Stimulated activated CD4-positive, alpha-beta T cell treated with anti-CD3 and anti-CD28 coated beads, Interleukin-12 subunit alpha, Interleukin-12 subunit beta, amount 100 ng/mL, for 24 hours (primary cell): ENCODE results near the gene COL11A2.
A peak's percentile ranks its signal among the peaks of the same experiment; 100 is the strongest.

ENCODE experiments used
- DNase-seq, 2 experiments: peaks; one replicate each; pipeline ENCODE4 v3.0.0-alpha.2; 2020; ENCODE audit warnings: low read depth in 2 of 2

Gene COL11A2

DNA sequence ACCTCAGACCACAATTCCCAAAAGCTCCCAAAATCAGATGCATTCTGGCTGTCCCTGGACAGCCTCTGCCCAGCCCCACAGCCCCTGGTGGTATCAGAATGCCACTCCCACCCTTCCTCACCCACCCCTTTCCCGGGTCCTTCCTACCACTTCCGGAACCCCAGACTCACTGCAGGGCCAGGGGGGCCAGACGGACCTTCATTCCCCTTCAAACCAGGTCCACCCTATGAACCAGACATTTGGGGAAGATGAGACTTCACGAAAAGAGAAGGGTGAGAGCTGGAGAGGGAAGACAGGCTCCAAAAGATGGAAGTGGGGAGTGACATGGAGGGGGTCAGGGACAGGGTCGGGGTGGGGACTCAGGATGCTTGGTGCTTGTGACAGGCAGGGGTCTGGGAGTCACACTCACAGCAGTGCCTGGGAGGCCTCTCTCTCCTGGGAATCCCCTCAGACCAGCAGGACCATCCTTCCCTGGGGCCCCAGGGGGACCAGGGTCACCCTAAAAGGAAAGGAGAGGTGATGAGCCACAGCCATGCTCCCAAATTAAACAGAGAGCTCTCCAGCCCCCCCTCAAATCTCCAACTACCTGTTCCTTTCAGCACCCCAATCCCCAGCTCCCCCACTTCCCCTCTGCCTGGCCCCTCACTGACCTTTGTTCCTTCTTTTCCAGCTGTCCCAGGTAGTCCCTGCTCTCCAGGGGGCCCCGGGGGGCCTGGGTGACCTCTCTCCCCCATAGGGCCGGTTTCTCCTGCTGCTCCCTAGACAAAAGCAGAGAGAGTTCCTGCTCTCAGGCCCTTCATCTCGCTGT lies 20.2 kb downstream of the COL11A2 start:
- no peak for DNase-seq

DNA sequence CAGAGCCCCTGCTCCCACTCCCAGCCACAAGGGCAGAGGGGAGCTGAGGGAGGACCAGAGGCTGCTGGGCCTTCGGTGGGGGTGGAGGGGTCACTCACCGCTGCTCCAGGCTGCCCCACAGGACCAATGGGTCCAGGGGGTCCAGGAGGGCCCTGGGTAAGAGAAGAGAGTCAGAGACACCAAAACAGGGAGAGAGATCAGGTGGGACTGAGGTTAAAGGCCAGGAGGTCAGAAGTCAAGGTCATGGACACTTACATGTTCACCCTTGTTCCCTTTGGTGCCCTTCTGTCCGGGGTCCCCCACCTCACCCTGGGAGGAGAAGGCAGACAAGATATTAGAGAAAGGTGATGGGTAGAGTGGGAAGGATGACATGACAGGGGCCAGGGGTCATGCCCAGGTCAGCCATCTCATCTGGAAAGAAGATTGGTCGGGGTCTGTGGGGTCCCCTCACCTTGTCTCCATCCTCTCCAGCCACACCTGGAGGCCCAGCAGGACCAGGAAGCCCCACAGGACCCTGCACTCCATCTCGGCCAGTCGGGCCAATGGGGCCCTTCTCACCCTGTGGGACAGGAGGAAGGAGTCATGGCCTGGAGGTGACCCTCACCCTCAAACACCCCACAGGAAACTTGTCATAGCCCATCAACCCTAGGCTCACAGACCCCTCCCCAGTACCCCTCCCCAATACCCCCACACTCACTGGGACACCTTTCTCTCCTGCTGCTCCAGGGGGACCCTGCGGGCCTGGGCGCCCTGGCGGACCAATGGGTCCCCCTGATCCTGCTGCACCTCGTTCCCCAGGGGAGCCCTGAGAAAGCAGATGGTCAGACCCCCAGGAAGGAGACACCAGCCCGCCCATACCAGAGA lies 21.0 kb downstream of the COL11A2 start:
- DNase-seq, result no peak

DNA sequence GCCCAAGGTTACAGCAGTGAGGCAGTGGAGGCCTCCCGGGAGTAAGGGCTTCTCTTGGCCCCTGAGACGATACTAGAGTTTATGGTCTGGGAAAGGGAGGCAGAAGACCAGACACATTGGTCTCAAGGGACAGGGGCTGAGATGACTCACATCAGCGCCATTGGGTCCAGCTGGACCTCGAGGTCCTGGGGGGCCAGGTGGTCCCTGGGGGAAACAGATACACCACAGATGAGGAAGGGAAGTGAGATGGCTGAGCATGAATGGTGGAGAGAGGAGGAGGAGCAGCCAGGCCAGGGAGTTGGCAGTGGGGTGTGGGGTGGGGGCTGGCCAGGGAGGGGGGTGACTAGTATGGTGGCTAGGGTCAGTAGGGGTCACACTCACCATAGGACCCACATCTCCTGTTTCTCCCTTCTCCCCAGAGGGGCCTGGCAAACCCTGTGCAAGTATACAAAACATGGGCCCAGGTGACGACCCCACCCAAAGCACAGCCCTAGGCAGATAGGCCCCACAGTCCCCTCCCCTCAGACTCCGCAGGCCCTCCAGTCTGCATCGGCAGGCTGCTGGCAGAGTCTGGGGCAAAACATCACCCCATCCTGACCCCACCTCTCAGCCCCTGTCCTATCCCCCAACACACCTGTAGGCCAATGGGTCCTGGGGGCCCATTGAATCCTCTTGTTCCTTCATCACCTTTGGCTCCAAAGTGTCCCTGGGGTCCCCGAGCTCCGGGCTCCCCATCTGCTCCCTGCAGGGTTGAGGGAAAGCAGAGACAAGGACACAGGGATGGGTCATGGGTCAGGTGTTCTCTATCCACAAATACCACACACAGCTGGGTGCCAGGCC lies 21.9 kb downstream of the COL11A2 start:
- DNase-seq, result no peak

DNA sequence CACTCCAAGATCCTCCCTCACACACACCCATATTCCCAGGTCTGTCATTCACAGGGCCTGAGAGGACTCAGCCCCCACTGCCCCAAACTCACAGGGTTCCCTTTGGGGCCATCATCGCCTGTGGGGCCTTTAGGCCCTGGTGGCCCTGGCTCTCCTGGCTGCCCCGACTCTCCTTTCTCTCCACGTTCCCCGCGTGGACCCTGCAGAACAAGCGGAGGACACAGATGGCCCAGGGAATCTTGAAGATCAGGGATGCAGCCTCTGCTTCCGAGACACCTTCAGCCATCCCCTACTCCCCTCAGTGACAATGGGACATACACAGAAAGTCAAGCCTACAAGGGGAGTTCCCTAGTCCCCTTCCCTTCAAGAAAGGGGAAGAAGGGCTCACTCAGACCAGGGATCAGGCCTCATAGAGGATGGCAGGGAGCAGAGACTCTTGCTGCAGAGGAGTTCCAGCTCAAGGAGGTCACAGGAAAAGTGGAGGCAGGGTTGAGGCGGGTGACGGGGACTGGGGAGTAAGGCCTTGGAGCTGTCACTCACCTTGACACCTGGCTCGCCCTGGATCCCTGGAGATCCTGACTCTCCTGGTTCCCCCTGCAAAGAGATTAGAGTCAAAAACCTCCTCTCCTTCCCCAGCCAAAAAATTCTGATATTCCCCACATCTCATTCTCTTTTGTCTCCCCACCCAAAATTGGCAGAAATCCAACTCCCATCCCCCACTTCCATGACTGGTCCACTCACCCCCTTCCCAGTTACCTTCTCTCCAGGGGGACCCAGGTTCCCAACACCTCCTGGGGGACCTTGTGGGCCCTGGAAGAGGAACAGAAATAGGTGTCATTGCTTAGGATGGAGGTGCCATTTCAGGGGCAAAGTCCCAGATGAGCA lies 22.7 kb downstream of the COL11A2 start:
- DNase-seq, result no peak

DNA sequence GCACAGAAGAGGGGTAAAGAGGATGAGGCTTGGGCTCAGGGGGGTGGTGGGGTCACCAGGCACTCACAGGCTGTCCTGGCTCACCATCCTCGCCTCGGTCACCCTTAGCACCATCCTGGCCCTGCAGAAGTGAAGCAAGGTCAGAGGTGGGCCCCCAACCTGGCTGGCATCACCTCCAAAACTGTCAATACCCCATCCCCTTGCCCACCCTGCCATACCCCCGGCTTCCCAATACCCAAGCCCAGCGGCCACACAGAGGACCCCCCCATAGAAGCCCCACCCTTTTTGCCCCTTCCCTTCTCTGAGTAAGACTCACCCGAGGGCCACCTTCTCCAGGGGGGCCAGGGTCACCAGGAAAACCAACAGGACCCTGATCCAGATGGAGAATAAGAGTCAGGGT lies 23.6 kb downstream of the COL11A2 start:
- DNase-seq, result no peak

DNA sequence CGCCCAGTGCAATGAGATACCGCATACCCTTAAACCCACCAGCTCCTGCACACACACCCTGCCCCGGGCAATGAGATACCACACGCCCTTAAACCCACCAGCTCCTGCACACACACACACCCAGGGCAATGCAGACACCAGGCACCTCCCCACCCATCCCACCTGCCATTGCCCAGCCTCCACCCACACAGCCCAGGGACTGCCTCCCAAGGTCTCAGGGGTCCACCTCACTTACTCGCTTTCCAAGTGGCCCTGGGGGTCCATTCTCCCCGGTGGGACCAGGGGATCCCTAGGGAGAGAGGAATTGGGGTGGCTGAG lies 24.0 kb downstream of the COL11A2 start:
- DNase-seq, result no peak

- no peak for DNase-seq
Measured at GRCh38 chr6:33167374-33168283, 24.6 kb downstream of the COL11A2 start.

- DNase-seq, result no peak
Measured at GRCh38 chr6:33166811-33167210, 25.5 kb downstream of the COL11A2 start.

GRCh38 chr6:33166363-33166762 lies 25.9 kb downstream of the COL11A2 start:
- DNase-seq, result no peak

GRCh38 chr6:33165581-33166258 lies 26.5 kb downstream of the COL11A2 start:
- DNase-seq, result no peak

DNA sequence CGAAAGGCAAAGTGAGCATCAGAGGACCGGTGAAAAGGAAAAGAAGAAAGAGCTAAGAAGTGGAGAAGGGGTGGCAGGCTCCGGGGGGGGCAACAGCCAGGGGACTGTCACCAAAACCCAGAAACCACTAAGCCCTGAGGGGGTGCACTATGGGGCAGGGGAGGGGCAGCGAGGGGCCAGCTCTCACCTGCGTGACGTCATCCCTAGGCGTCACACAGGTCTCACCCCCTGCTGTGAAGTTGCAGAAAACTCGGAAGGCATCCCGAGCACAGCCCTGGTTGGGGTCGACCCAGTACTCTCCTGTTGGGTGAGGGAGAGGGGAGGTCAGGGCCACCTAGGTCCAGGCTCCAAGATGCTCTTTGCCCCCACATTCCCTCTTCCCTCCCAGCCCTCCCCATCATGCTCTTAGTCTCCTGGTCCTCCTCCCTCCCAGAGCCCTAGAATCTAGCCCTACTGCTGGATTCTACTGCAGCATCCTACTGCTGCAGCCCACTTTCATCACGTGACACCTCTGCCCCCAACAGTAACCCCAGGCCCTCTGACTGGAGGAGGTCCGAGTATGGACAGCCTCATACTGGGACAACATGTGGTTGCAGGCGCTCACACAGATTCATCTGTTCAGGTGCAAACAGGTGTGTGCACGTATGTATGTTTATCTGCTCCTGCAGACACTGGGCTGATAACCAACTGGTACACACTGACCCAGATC lies 27.4 kb downstream of the COL11A2 start:
- DNase-seq, result no peak

GRCh38 chr6:33164176-33164575 lies 28.1 kb downstream of the COL11A2 start:
- DNase-seq, result no peak

DNA sequence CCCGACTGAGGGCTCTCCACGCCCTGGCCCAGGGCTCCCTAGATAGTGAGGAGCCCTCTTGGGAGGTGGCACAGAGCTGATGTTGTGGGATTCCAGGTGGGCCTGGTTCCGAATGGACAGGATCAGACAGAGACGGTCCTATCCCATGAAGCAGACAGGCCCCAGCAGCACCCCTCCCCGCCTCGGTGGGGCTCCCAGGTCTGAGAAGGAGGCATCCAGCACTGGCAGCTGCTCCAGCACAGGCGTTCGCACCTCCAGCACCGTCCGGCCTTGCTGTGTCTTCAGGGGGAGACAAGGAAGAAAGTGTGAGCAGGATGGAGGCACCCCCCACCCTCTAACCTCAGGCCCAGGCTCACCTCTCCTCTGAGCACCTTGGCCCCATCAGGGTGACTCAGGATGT lies 28.7 kb downstream of the COL11A2 start:
- no peak for DNase-seq

GRCh38 chr6:33161354-33162331 lies 30.6 kb downstream of the COL11A2 start:
- peak; percentile 70 to 80 for DNase-seq

DNA sequence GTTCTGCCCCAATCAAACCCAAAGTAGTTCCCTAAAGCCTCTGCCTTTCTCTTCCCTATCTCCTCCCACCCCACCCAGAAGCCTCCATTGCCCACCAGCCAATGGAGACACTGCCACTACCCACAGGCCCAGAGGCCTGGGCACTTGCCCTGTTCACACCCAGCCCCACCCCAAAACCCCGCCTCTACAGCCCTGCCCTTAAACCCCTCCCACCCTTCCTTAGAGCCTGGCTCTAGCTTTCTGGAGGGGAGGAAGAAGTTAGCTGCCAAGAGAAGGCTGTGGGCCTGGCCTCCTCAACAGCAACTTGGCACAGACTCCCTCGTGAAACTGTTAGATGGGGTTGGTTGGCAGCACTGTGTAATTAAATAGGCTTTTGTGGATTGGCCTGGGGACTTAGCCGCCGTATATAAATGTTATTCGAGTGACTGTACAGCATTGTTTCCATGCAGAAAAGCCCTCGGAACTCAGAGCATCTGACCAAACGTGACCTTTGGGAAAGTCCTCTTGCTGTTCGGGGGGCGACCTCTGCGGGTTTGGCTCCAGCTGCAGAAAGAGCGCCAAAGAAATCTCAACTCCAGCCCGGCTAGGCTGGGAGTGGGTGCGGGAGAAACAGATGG lies 31.4 kb downstream of the COL11A2 start:
- no peak for DNase-seq

DNA sequence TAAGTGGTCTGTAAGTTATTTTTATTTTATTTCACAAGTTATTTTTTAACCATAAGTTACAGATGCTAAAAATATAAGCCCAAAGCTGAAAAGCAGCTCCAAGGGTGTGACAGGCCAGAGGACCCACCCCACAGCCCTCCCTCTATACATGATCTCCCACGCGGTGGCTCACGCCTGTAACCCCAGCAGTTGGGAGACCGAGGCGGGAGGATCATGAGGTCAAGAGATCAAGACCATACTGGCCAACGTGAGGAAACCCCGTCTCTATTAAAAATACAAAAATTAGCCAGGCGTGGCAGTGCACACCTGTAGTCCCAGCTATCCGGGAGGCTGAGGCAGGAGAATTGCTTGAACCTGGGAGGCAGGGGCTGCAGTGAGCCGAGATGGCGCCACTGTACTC lies 32.2 kb downstream of the COL11A2 start:
- no peak for DNase-seq

DNA sequence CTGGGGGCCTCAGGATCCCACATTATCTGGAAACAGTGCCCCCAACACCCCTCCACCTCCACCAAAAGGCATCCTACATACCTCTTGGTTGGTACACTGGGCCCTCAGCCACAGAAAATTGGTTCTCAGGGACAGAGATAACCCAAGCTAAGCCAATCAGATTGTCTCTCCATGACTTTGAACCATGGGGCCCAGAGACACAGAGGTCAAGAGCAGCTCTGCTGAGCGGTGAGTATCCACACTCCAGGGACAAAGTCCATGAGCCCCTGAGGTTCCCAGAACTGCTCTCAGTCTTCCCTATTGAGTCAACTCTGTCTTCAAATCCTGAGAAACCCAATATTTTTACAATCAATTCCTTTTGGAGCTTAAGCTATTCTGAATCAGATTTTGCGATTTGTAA lies 35.3 kb downstream of the COL11A2 start:
- no peak for DNase-seq
